Choroid plexus epithelial cell (primary cell): ENCODE results near the gene NPAS3.
A peak's percentile ranks its signal among the peaks of the same experiment; 100 is the strongest.

Experiments
- DNase-seq: peaks from one replicate; pipeline ENCODE4 v3.0.0-alpha.2; 2010; ENCODE audit warnings: low read depth
- H3K4me3 ChIP-seq: 2 replicates; pipeline ENCODE4 v1.5.1; 2011; ENCODE audit warnings: low read depth, mild to moderate bottlenecking, control low read depth, low read length, moderate library complexity
- CTCF ChIP-seq: conservative IDR thresholded peaks from 2 replicates; pipeline ENCODE4 v1.5.1; 2011; ENCODE audit warnings: low read depth, mild to moderate bottlenecking, control low read depth, inconsistent platforms, low read length, moderate library complexity

The NPAS3 gene

GRCh38 chr14:32932914-32933628 is 5.6 kb upstream of the NPAS3 start:
- TF ChIP-seq CTCF, result no peak
- peak overlapping the region; percentile 49 for H3K4me3 ChIP-seq
- DNase-seq, result no peak

GRCh38 chr14:32933629-32934072 is 5.0 kb upstream of the NPAS3 start:
- peak; percentile 69 for DNase-seq
- H3K4me3 ChIP-seq, result peak overlapping the region; percentile 49
- TF ChIP-seq CTCF, result peak; percentile 51

DNA sequence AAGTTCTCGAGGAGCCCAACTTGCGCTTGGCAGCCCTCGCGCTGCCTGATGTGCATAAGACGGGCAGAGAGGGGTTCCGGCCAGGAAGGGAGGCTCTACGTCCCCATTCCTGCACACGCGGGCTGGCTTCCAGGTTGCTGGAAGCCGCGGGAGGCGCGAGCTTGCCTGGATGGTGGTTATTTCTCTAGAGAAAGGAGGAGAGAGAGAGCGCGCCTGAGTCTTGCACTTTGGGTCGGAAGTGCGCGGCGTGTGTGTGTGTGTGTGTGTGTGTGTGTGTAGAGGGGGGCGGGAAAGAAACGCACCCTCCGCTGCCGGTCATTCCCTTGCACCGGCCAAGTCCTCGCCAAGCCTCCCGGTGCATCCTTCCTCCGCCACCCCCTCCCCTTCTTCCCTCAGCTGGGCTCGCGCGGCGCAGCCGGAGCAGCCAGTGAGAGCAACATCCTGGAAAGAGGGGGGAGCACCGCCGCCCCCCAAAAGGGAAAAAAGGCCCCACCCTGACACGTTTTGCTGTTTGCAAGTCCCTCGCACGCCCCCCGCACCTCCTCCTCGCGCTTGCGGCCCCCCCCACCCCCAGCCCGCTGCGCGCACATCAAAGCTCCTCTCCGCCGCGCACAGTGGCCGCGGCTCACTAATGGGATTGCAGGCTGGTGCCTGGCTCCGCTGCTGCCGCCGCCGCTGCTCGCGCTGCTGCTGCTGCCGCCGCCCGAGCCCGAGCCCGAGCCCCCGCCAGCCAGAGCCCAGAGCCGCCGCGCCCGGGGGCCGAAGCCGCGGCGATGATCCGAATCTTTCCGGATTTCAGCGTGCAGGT is 4.4 kb upstream of the NPAS3 start:
- no peak for TF ChIP-seq CTCF

GRCh38 chr14:32934881-32935633 is 3.6 kb upstream of the NPAS3 start:
- H3K4me3 ChIP-seq, result peak overlapping the region; percentile 35
- DNase-seq, result peak; percentile 9
- no peak for TF ChIP-seq CTCF

More for the DNA sequence above, 4.4 kb upstream of the NPAS3 start:
- DNase-seq, result peak; percentile 35
- peak overlapping the region; percentile 49 for H3K4me3 ChIP-seq

DNA sequence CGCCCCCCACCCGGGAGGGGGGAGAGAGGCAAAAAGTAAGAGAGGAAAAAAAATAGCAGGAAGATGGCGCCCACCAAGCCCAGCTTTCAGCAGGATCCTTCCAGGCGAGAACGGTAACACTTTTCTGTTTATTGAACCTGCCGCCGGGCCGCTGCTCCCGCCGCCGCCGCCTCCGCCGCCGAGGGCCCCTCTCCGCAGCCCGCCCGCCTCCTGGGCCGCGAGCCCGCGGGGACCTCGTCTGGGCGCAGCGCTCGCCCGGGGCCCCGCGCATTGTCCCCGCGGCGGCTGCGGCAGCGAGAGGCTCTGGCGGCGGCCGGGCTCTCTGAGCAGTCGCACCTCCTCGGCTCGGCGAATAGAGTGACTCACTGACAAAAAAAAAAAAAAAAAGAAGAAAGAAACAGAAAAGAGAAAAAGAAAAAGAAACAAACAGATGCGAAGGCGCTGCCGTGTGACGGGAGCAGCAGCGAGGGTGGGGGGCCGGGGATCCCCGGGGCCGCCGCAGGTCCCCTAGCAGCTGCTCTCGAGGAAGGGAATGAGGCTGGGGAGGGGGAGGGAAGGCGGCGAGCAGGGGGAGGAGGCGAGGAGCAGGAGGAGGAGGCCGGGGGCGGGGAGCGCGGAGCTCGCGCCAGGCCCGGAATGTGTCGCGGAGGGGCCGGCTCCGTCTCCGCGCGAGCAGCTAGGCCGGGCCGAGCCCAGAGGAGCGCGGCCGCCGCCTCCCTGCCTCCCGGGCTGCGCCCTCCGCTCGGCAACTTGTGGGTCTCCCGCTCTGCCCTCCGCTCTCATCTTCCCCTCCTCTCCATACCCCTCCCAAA is 781 bp downstream of the NPAS3 start:
- peak overlapping the region; percentile 66 for H3K4me3 ChIP-seq
- peak; percentile 79 for DNase-seq
- TF ChIP-seq CTCF, result no peak

DNA sequence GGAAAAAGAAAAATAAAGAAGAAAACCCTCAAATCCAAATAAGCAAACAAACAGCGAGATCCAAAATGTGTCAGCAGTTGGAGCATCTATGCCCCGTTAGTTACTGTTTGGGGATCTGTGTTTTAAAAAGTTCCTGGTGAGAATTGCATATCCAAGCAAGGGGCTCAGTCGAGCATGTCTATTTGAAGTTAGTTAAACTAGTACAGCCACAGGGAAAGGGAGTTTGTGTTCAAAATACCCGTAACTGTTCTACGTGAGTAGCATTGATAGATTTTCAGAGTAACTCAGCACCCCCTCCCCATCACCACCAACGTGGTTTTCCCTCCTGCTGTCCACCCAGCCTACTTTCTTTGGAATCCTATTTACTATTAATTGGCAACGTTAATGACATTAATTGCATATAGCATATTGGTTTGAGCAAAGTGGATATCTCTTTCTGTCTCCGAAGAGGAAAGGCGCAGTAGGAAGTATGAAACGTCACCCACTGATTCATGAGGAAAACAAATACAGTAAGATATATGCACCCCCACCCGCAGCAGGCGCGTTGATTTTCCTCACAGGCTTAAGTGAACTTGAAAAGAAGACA is 1.5 kb downstream of the NPAS3 start:
- no peak for TF ChIP-seq CTCF
- peak; percentile 66 for DNase-seq
- H3K4me3 ChIP-seq, result peak overlapping the region; percentile 66
